ENCODE results near the gene DNASE2B.

Gene DNASE2B

GRCh38 chr1:84412316-84412942 lies 14.1 kb downstream of the DNASE2B start:
- no peak overlapping the region for H3K4me3 ChIP-seq (ENCODE audit: low read depth, low read length)
- TF ChIP-seq CTCF (IDR thresholded peaks at IDR 0.05; ENCODE audit: borderline replicate concordance, insufficient read depth, low read depth, low read length): no peak

- no peak for TF ChIP-seq CTCF (IDR thresholded peaks at IDR 0.05; ENCODE audit: borderline replicate concordance, insufficient read depth, low read depth, low read length)
- no peak overlapping the region for H3K4me3 ChIP-seq (ENCODE audit: low read depth, low read length)
Measured at GRCh38 chr1:84415396-84415795, 17.1 kb downstream of the DNASE2B start.

DNA sequence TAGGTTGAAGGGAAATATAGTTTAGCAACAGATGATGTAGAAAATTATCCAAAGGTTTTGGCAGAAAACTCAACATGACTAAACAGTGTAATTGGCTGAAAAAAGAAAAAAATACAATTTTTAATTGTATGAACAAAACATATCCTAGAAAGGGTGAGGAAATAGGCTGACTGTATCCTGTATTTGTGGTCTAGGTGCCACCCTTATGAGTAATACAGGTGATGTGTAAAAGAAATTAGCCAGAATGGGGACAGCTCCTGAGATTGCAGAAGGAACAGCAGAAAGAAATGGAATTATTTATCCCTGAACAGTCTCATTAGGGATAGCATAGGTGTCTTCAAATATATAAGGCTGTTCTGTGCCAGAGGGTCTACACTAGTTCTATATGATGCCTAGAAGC lies 24.6 kb downstream of the DNASE2B start:
- TF ChIP-seq CTCF (IDR thresholded peaks at IDR 0.05; ENCODE audit: borderline replicate concordance, insufficient read depth, low read depth, low read length): no peak
- no peak overlapping the region for H3K4me3 ChIP-seq (ENCODE audit: low read depth, low read length)

GRCh38 chr1:84424513-84425149 lies 26.3 kb downstream of the DNASE2B start:
- no peak overlapping the region for H3K4me3 ChIP-seq (ENCODE audit: low read depth, low read length)
- TF ChIP-seq CTCF (IDR thresholded peaks at IDR 0.05; ENCODE audit: borderline replicate concordance, insufficient read depth, low read depth, low read length): no peak

DNA sequence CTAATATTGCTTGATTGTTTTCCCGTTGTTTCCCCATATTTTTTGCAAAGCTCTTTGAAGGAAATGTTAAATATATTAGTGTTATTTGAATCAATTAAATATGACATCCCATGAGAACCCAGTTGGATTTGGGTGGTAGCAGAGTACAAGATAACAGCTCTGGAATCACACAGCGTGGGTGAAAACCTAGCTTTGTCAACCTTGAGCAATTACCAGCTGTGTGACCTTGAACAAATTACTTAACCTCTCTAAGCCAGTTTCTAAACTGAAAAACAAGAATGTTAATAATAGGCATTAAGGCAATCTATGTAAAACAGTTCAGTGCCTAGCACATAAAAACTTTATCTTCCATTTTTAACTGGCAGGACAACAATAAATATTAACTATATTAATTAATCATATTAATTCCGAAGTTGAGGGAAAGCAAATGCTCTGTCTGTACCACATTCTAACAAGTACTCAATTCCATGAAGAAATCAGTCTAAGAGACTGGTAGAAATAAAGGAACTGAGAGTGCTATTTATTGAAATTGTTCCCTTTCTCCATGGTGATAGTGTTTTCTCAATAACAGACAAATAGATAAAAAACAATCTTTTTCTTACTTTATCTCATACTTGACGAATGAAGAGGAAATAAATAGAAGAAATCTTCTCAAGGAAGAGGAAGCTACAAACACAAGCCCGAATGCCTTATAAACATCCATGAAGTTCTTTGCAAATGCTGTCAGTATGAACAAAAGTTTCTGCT lies 27.0 kb downstream of the DNASE2B start:
- H3K4me3 ChIP-seq (ENCODE audit: low read depth, low read length): no peak overlapping the region
- TF ChIP-seq CTCF (IDR thresholded peaks at IDR 0.05; ENCODE audit: borderline replicate concordance, insufficient read depth, low read depth, low read length): no peak

DNA sequence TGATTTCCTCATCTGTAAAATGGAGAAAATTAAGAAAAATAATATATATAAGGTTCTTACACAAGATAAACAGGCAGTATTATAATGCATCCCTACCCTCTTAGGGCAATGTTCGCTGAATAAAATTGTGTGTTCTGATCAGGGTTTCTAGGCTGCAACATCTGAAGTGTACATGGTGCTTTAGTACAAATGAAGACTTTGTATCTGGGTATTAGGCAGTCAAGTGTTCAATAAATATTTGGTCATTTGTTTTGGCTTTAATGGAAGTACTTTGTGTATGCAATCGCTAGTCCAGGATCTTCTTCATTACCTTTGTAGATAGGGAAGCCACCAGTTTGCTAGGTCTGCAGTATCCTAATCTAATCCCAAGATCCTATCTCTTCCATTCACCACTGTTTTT lies 28.1 kb downstream of the DNASE2B start:
- no peak overlapping the region for H3K4me3 ChIP-seq (ENCODE audit: low read depth, low read length)
- TF ChIP-seq CTCF (IDR thresholded peaks at IDR 0.05; ENCODE audit: borderline replicate concordance, insufficient read depth, low read depth, low read length): no peak

All from GM12875 (cell line).